ENCODE results near the gene SH3BP1.
"Not testable (repeated sequence)": the region's sequence is repeated elsewhere in the genome, so short reads cannot be mapped to it uniquely, and the experiment has no call there.

Gene SH3BP1, protein sequence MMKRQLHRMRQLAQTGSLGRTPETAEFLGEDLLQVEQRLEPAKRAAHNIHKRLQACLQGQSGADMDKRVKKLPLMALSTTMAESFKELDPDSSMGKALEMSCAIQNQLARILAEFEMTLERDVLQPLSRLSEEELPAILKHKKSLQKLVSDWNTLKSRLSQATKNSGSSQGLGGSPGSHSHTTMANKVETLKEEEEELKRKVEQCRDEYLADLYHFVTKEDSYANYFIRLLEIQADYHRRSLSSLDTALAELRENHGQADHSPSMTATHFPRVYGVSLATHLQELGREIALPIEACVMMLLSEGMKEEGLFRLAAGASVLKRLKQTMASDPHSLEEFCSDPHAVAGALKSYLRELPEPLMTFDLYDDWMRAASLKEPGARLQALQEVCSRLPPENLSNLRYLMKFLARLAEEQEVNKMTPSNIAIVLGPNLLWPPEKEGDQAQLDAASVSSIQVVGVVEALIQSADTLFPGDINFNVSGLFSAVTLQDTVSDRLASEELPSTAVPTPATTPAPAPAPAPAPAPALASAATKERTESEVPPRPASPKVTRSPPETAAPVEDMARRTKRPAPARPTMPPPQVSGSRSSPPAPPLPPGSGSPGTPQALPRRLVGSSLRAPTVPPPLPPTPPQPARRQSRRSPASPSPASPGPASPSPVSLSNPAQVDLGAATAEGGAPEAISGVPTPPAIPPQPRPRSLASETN

DNA sequence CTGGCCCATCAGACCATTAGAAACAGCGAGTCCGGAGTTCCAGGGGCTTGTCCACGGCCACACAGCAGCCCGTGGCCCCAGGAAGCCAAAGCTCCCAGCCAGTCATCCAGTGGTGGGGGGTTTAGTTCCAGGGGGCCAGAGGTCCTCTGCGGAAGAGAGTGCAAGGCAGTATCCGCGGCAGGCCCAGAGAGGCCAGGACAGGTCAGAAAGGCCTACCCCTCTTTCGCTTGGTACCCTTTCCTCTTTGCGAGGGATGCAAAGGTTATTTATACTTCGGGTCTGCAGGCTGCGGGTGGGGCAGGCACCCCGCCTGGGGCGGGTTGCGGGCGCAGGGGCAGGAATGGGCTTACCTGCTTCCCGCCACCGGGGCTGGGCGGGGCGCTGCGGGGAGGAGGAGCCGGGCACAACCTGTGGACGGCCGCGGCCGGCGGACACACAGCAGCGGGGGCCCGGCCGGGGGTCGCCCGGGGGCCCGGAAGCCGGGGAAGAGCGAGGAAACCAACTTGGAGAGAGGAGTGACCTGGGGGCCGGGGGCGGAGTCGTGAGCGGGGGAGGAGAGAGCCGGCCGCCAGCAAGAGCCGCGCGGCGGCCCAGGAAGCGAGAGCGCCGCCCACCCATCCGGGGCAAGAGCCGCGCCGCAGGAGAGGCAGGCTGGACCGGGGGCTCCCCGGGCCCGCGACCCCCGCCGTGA lies at the start of gene SH3BP1:
Gene SH3BP1, plus strand, starts transcription at position 600 of the 691 bp plus-strand sequence. CDS start 119 bp downstream, outside the sequence.
- peak; percentile 5 for DNase-seq

DNA sequence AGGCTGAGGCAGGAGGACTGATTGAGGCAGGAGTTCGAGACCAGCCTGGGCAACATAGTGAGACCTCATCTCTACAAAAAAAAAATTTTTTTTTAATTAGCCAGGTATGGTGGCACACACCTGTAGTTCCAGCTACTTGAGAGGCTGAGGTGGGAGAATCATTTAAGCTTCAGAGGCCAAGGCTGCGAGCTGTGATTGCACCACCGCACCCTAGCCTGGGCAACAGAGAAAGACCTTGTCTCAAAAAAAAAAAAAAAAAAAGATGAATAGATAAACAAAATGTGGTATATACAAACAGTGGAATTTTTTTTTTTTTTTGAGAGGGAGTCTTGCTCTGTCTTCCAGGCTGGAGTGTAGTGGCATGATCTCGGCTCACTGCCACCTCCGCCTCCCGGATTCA lies 48.4 kb upstream of the SH3BP1 start:
- DNase-seq = not testable (repeated sequence)

DNA sequence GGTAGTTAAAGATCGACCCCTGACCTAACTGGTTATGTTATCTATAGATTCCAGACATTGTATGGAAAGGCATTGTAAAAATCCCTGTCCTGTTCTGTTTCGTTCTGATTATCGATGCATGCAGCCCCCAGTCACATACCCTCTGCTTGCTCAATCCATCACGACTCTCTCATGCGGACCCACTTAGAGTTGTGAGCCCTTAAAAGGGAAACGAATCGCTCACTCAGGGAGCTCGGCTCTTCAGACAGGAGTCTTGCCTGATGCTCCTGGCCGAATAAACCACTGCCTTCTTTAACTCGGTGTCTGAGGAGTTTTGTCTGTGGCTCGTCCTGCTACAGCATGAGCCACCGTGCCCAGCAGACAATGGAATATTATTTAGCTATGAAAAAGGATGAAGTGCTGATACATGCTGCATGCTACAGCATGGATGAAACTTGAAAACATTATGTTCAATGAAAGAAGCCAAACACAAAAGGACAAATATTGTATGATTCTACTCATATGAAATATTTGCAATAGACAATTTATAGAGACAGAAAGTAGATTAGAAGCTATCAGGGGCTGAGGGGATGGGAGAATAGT lies 47.6 kb upstream of the SH3BP1 start:
- DNase-seq = no peak

DNA sequence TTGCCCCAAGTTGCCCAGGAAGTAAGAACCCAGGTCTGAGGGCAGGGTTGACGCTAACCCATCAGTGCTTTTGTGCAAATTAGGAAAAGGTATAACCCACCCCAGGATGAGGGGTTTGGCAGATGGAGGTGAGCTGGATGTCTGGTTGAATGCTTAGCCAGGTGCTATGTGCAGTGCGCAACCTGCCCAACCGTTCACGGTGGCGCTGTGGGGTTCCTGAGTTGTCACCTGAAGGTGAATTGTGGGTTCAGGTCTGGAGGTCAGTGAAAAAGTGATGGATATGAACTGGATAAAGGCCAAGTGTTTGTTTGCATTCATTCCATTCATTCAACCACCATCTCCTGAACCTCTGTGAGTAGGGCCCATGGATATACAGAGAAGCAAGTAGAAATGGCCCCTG lies 45.2 kb upstream of the SH3BP1 start:
- no peak for DNase-seq

DNA sequence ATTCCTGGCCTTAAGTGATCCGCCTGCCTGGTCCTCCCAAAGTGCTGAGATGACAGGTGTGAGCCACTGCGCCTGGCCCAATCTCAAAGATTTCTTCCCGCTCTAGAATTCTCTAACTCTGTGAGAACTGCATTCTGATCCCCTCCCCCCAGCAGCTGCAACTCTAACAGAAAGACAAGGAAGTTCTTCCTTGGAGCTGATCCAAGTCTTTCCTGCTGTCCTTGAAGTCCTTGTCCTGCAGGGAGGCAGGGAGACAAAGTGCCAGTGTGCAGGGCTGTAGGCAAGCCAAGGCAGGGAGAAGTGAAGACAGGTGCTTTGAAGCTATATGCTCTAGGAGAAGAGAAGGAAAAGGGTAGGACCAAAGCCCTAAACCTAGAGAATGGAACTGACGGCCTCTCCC lies 40.3 kb upstream of the SH3BP1 start:
- DNase-seq = no peak

DNA sequence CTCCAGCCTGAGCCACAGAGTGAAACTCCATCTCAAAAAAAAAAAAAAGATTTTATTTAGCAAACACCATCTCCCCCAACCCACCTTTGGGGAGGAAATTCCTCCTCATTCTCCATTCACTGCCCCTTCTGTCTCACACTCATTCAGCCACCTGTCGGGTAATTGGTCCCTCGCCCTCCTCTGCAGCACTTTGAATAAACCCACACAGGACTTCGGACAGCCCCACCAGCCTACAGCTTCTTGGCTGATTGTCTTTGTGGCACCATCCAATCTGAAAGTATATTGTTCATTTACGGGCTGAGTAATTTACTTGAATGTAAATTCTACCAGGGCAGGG lies 38.3 kb upstream of the SH3BP1 start:
- DNase-seq = no peak

DNA sequence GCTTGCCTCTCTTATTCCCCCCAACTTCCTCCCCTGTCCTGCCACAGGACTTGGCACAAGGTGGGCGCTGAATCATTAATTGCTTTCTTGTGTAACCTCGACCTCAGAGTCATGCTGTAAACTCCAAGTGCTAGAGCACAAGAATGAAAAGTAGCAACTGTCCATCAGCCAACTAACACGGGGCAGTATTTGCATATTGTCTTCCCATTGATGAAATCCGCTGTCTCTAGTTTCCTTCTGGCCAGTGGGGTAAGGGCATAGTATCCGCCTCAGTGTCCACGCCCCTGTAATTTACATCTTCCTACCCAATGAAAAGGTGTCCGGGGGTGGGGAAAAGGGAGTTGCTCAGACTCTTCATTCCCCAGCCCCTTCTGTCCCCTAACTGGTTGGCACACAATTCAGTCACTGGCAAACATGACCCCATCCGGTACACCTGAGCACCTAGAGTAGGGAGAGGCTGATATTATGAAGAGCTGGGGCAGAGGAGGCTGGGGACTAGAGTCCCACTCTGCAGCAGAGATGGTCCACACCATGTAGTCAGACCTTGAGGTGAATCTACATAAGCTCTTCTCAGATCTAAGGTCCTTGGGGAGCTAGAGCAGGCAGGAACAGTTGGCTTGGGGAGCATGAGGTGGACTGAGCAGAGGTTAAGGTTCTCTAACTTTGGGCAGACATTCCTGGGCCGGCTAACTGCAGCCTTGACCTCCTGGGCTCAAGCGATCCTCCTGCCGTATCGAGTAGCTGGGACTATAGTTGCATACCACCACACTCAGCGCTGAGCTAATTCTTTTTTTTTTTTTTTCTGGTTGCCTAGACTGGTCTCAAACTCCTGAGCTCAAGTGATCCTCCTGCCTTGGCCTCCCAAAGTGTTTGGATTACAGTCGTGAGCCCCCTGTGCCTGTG lies 37.7 kb upstream of the SH3BP1 start:
- no peak for DNase-seq

DNA sequence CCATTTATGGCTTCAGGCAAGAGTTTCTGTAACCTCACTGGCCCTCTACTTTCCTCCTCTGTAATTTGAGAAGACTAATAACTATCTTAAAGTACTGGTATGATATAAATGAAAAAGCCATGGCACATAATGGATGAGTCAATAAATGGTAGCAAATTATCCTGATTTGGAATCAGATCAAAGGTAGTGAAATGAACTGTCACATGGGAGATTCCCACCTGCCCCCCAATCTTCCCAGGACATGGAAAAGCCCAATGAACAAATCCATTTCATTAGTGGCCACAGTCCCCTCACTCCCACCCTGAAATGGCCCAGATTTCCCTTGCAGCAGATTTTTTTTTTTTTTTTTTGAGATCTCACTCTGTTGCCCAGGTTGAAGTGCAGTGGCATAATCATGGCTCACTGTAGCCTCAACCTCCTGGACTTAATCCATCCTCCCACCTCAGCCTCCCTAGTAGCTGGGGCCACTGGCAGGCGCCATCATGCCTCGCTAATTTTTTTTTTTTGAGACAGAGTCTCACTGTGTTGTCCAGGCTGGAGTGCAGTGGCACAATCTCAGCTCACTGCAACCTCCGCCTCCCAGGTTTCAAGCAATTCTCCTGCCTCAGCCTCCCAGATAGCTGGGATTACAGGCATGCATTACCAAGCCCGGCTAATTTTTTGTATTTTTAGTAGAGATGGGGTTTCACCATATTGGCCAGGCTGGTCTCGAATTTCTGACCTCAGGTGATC lies 36.8 kb upstream of the SH3BP1 start:
- not testable (repeated sequence) for DNase-seq

DNA sequence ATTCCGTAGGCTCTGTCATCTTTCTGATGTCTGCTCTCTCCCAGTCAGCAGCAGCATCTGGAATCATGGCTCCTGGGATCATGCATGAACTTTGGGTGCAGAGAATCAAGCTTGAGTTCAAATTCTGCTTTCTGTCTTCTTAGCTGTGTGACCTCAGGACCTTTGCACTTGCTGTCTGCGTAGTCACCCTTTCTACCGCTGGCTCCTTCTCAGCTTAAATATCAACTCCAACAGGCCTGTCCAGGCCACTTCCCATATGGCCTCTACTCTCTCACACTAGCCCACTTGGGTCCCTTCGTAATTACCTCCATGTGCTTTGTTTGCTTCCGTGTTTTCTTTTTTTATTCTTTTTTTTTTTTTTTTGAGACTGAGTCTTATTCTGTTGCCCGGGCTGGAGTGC lies 35.4 kb upstream of the SH3BP1 start:
- no peak for DNase-seq

DNA sequence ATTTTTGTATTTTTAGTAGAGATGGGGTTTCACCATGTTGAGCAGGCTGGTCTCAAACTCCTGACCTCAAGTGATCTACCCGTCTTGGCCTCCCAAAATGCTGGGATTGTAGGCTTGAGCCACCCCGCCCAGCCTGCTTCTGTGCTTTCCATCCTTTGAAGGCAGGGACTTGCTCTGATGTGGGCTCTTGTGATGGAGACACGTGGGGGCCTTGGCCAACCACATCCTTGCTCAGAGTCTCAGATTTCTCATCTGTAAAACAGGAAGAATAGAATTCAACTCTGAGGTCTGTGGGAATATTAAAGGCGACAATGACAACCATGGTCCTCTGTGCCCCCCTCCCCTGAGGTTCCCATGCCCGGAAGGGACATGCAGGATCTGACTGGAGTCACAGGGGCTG lies 34.6 kb upstream of the SH3BP1 start:
- DNase-seq = no peak

DNA sequence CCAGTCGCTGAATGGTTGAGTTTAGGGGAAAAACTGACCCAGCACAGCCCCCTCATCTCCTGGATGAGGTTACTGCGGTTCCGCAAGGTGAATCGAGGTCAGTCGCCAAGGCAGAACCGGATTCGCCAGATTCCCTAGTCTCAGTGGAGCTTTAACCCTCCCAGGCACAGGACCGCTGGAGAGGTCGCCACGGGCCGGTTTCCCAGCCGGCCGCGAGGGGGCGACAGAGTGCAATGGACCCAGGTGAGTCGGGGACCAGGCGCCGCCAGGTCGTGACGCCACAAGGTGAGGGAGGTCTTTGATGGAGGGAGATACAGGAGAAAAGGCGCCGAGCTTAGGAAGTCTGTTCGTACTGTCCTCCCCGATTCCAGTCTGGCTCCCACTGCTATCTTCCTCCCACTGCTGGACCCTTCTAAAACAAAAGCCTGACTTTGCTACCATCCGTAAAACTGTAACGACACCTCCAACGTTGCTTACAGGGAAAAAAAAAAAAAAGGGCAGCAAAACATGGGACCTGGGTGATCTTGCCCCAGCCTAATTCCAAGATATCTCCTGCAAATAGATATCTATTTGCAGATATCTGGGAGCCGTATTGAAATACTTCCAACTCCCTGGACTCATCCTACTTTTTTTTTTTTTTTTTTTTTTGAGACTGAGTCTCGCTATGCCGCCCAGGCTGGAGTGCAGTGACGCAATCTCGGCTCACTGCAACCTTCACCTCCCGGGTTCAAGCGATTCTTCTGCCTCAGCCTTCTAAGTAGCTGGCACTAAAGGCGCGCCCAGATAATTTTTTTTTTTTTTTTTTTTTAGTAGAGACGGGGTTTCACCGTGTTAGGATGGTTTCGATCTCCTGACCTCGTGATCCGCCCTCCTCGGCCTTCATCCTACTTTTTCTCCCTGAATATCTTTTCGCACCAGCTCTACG lies 32.2 kb upstream of the SH3BP1 start:
- DNase-seq = peak; percentile 79

DNA sequence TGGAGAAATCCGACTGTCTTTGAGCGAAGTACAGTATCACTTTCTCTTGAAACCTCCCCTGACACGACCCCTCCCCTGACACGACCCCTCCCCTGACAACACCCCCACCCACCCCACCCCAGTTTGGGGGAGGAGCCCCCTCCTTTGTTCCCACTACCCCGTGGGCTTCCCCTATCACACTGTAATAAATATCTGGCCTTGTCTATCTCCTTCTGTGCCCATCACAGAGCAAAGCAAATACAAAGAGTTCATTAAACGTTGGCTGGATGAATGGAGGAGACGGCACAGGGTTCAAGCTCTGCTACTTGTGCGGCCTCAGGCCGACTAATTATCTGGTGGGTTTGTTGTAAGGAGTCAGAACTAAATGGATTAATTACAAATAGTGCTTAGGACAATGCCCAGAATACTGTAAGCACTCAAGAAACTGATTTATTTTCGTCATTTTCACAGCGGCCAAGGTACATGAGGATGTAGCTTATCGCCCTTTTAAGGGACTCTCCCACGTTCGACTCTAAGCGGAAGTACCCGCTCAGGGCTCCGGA lies 31.5 kb upstream of the SH3BP1 start:
- DNase-seq = no peak

DNA sequence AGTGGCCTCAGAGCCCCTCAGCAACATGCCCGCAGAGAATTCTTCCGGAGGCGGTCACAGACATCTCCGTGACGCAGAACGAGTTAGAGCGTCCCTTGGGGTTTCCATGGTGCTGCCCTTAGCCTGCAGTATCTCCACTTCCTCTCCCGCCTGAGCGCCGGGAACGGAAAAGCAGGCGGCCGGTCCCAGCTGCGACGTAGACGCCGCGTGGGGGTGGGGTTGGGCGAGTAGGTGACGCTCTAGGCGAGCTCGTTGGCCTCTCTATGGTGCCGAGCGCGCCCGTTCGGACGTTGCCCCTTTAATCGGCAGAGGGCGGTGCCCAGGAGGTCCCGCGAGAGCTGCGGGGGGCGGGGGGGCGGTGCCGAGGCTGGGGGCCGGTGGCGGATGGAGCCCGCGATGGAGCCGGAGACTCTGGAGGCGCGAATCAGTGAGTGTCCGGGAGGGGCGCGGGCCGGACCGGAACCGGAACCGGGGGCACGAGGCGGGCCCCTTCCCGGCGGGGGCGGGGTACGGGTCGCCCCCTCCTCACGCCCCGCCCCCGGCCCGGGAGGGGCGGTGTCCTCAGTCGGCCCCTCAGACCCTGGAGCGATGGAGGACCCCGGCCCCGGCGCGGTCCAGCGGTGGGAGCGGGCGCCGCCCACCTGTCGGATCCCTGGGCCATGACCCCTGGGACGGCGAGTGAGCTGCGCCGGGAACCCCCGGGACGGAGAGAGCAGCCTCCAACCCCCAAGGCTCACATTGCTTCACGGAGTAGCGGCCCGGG lies 30.8 kb upstream of the SH3BP1 start, which contains the start of gene GGA1:
Gene GGA1, plus strand, starts transcription at position 358 of the 763 bp plus-strand sequence. Its CDS starts 27 bp downstream, at position 385.
- peak; percentile 96 for DNase-seq

DNA sequence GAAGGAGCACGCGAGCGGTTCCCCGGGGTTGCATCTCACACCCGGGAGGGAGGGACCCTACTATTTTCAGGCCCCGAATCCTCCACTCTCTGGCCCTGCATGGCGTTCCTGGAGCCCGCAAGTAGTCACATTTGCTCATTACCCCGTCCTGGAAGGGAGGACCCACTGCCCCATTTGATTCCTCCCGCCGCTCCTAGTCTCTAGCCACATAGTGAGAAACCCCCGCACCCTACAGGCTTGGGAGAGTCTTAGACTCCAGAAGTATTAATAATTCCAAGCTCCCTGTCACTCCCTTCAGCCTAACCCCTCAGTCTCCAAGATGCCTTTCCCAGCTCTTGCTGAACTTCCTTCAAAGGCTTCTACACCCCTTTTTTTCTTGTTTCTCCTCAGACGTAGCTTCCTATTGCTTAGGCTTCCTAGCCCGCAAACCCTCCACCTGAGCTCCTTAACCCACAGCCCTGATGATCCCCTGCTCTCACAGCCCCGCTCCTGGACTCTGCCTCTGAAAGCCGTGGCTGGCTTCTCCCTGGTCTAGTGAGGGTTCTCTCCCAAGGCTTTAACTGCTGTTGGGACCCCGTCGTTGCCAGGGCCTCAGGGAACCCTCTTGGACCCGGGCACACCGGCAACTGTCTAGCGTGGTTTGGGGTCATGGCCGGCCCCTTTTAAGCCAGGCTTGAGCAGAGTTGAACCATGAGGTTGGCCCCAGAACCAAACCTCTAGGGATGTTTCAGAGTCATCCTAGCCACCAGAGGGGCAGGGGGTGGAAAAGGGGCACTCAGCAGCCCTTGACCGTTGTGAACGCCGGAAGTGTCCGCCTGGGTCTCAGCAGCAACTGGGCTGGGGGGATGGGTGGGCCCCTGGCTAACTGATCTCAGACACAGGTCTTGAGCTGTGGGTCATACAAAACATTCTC lies 30.0 kb upstream of the SH3BP1 start:
- no peak for DNase-seq

DNA sequence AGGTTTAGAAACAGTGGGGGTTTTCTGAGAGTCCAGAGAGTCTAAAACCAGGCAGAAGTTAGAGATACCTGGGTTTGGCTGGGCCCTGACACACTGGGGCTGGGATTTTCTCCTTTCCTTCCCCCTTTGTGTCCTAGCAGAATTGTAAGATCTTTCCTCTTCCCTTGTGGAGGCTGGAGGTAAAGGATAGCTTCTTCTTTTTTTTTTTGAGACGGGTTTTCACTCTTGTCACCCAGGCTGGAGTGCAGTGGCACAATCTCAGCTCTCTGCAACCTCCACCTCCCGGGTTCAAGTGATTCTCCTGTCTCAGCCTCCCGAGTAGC lies 29.4 kb upstream of the SH3BP1 start:
- DNase-seq = not testable (repeated sequence)

DNA sequence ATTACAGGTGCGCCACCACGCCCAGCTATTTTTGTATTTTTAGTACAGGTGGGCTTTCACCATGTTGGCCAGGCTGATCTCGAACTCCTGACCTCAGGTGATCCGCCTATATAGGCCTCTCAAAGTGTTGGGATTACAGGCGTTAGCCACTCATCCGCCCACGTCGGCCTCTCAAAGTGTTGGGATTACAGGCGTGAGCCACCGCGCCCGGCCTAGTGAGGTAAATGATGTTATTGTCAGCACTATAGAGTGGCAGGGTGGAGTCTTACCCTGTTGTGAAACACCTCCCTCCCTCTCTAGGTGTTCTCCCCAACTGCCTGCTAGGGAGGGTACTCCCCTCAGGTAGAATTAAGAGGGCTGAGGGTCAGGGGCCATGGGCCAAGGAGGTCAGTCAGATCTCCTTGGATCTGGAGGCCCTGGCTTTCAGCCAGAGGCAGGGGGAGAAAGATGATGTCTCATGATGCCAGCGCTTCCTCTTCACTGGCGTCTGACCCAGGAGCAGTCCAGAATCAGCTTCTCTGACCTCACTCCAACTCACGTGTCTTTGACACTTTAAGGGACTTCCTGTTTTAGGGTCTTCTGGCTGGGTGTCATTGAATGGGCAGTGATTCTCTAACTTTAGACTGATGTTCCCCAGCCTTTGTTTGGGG lies 28.9 kb upstream of the SH3BP1 start:
- no peak for DNase-seq

DNA sequence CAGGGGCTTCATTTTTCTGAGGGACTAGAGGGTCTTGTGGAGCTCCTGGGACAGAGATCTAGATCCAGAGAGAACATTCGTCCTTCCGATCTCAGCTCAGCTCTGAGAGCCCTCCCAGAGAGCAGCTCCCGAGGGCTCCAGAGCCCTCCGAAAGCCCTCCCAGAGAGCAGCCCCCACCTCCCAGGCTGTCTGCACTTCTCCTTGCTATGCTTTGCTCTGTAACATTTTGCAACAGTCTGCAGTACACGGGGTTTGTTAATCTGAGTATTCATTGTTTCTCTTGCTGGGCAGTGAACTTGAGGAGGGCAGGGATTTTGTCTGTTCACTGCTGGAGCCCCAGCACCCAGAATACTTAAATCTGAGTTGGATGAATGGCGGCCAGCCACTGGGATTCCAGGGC lies 28.3 kb upstream of the SH3BP1 start:
- no peak for DNase-seq

Measured in NCI-H1092 (cell line).